Stimulated activated CD4-positive, alpha-beta T cell treated with anti-CD3 and anti-CD28 coated beads, Interleukin-1b, Interleukin-23, amount 100 ng/mL, for 4 hours (primary cell): ENCODE results near the gene STEEP1.
"Not testable (repeated sequence)": the region's sequence is repeated elsewhere in the genome, so short reads cannot be mapped to it uniquely, and the experiment has no call there.

Source experiments
- DNase-seq, 2 donors: peaks; one replicate each; pipeline ENCODE4 v3.0.0-alpha.2; 2020; ENCODE audit warnings: low read depth in 2 of 2

The STEEP1 gene

DNA sequence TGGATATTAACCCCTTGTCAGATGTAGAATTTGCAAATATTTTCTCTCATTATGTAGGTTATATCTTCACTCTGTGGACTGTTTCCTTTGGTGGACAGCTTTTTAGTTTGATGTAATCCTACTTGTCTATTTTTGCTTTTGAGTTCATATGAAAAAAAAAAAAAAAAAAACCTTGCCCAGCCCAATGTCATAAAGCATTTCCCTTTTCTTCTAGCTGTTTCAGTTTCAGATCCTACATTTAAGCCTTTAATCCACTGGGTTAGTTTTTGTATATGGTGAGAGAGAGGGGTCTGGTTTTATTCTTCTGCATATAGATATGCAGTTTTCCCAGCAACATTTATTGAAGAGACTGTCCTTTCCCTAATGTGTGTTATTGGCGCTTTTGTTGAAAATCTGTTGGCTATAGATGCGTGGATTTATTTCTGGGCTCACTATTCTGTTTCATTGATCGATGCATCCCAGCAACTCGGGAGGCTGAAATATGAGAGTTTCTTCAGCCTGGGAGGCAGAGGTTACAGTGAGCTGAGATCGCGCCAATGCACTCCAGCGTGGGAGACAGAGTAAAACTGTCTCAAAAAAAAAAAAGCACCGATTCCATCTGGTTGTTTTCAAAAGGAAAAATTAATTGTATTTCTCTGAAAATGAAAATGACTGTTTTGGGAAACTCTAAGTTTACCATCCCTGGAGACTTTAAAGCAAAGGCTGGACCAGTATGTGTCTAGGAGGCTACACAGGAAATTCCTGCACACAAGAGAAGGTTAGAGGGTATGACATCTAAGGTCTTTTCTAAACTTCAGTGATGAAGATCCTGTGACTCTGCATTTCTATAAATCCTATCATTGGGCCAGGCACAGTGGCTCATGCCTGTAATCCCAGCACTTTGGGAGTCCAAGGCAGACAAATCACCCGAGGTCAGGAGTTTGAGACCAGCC lies 35.6 kb downstream of the STEEP1 start:
- DNase-seq = no peak

DNA sequence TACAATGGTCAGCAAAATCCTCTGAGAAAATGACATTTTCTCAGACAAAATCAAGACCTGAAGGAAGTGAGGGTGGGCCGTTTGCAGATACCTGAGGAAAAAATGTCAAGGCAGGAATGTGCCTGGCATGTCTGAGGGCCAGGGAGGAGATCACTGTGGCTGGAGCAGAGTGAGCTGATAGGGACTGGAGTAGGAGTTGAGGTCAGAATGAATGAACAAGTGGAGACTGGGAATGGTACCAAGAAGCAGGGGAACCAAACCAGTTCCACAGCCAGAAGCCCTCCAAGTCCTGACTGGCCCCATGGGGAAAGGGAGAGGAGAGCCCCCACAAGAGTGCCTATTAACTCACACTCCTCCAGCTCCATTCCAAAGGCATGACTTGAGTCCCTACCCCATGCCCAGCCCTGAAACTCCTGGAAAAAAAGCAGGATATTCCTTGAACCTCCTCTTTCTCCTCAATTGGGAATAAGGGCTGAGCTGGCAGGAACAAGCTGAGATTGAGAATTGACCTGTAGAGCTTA lies 41.5 kb downstream of the STEEP1 start:
- DNase-seq = no peak

DNA sequence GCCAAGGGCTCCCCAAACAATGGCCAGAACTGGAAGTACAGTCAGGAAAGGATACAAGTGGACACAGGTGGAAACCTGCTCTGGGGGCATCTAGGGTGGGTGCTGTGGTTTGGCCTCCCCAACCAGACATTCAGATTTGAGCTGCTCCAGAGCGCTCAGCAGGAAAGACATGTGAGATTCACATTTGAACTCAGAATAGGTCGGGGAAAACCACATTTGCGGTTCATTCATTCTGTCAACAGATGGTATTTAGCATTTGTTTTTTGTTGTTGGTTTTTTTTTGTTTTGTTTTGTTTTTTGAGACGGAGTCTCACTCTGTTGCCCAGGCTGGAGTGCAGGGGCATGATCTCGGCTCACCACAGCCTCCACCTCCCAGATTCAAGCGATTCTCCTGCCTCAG lies 44.0 kb downstream of the STEEP1 start:
- no peak for DNase-seq

DNA sequence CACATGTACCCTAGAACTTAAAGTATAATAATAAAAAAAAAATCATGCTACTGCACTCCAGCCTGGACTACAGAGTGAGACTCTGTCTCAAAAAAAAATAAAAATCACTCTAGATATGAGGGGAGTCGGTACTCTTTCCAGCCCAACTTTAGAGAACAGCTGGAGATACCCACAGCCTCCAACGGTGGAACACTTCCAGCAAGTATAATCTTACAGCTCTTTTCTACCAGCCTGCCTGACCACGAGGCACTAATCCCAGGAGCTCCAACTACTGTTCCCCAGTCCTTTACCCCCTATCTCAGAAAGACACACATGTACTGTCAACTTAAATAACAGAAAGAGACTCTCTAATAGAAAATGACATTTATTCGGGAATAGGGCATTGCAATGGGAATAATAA lies 46.8 kb downstream of the STEEP1 start:
- no peak for DNase-seq

DNA sequence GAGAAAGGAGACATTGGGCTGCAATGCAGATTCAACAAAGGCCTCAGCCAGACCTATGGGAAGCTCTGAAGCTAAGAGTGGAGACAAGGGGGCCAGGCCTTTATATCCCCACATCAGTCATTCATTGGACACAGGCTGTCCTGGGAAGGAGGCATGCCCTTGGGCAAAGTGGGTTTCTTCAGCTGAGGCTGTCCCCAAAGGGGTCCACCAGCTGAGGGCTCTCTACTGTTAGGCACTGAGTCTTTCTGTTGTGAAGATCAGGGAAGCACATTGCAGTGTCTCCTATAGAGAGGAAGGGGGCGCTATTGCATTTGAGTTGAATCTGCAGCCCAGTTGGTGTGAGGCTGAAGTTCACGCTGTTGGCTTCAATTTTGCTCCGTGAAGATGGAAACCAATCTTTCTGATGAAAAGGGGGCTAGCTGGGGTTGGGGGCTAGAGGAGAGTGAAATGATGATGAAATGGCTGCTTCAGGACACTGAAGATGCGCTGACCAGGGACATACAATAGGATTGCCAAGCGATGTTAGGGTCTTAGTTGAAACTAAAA lies 49.0 kb downstream of the STEEP1 start:
- DNase-seq = peak in 1 of 2 donors; percentile 18

DNA sequence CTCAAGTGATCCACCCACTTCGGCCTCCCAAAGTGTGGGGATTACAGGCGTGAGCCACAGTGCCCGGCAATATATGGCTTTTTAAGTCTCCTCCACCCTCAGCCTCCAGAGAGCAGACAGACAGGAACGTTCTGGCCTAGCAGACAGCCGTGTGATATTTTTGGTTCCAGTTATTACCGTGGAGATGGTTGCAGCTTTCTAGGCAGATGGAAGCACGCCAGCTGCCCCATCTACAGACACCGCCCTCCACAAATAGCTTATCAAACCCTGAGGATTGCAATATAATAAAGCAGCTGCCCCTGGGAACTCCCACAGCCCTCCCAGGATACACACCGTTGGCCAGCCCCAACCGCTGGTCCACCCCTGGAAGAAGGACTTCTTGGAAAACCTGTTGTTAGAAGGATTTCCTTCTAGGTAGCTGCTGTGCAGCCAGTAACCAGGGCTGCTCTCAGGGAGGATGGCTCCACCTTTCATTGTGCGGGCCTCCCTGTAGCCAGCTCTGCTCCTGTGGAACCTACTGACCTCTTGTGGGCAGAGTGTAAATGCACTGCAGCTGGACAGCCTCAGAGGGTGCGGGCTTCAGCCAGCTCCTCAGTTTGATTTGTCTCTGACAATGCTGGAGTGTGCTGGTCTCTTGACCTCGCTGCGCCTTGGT lies 52.9 kb downstream of the STEEP1 start:
- no peak for DNase-seq

DNA sequence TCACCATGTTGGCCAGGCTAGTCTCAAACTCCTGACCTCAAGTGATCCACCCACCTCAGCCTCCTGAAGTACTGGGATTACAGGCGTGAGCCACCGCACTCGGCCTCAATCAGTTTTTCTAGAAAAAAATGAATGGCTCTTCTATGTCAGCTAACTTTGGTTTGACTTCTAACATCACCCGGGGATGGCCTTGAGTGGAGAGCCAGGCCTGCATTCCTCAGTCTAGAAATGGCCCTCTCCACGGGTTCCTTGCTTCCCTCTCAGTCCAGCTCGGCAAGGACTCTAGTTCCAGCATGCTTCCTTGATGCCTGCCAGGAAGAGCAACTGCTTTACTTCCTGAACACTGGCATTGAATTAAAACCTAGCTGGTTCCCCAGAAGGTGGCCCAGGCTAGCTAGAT lies 58.0 kb downstream of the STEEP1 start:
- DNase-seq = no peak

DNA sequence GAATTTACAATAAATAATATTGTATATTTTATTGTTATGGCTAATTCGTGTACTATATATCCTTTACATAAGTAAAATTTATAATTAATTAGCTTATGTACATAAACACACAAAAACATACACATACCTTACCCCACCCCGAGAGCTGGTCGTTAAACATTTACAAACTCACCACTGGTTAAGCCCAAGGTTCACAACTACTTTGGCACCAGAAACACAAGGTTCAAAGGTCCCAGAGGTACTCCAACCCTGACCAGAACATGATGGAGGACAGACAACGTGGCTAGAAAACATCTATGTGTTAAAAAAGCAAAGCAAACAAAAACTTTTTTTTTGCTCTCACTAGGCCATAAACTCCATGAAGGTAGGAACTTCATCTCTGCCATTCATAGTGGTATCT lies 59.3 kb downstream of the STEEP1 start:
- DNase-seq = no peak

DNA sequence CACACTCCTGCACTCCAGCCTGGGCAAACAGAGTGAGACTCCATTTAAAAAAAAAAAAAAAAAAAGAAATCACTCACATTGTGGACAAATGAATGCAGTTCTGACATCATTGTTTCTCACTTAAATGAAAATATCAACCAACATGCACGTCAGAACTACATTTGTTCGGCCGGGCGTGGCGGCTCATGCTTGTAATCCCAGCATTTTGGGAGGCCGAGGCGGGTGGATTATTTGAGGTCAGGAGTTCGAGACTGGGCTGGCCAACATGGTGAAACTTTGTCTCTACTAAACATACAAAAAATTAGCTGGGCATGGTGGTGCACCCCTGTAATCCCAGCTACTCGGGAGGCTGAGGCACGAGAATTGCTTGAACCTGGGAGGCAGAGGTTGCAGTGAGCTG lies 60.1 kb downstream of the STEEP1 start:
- DNase-seq = not testable (repeated sequence)

DNA sequence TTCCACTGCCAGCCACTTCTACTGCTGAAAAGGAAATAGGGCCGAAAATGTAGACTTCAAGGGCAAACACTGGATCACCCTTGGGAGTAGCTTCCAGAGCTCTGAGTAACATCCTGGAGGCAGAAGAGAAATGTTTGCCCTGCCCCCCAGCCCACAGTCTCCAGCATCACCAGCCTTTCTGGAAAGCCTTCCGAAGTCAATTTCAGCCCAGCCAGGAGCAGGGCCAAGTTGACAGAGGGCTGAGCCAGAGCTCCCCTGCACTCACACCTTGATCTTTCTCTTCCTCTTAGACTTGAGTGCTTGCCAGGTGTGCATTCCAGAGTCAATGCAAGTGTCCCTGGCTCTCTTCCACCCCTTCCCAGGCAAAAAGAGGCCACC lies 61.7 kb downstream of the STEEP1 start:
- no peak for DNase-seq

DNA sequence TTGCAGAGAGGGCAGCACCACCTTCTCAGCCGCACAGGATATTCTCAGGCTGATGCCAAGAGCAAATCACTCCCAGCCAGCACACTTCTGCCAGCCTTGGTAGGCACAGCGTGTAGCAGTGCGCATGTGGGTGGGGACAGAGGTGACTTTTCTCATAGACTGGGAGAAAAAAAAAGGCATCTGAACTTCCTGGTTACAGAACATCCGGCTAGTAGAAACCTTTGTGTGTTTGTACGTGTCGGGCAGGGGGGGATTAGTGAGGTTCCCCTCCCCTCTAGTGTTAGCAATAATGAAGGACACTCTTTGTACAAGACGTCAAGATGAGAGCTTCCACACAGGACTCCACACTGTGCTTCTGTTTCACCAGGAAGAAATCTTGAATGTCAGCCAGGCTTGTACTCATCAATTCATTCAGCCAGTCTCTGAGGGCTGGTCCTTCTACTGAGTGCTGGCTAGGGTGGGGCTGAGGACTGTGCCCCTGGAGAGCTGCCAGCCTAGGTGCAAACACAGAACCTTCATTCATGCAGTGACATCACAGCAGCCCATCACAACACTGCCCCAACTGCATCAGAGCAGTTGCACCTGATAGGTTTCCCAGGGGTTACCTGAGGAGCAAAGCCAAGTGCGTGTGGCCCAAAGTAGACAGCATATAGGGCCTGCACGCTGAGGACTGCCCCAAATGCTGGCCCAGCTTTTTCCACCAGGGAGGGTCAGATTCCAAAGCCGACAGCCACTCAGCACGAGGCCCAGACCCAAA lies 62.3 kb downstream of the STEEP1 start:
- DNase-seq = no peak

DNA sequence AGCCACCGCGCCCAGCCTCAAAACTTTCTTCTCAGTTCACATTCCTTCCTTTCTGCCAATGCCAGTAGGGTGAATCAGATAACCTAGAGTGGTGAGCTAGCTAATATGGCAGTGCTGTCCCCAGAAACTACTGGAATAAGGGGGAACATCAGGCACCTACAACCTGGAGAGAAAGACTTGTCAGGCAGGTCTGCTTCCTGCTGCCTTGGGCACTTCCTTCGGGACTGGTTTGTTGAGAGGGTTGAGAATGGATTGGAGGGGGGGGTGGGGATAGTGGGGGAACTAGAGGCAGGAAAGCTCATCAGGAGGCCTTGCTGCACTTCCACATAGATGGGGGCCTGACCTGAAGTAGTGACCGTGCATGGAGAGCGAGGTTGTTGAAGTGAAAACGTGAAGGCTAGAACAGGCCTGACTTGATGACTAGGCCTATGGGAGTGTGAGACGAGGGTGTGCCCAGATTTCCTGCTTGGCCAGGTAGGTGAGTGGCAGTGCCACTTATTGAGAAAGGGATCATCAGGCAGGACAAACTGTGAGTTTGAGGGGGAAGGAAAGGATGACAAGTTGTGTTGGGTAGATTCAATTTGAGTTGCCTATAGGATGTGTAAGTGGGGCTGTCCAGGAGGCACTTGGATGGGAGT lies 63.6 kb downstream of the STEEP1 start:
- DNase-seq = no peak

DNA sequence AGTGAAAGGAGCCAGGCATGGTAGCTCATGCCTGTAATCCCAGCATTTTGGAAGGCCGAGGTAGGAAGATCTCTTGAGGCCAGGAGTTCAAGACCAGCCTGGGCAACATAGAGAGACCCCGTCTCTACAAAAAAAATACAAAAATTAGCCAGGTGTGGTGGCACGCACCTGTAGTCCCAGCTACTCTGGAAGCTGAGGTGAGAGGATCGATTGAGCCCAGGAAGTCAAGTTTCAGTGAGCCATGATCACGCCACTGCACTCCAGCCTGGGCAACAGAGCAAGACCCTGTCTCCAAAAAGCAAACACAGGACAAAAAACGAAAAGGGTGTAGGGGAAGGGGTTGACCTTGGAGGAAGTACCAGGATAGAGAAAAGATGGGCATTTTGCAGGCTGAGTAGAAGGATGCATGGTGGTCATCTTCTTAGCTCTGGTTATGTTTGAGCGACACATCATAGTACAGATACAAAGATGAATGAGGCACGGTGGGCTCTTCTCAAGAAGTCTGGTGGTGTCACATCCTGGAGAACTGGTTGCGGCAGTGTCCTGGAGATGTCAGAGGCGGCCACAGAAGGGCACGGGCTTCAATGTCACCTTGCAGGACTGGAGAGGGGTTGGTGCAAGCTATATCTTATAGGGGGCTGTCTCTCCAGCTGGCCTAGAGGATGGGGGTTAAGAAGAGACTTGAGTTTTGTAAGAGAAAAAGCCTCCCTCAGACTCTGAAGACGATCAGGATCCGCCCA lies 65.0 kb downstream of the STEEP1 start:
- no peak for DNase-seq

DNA sequence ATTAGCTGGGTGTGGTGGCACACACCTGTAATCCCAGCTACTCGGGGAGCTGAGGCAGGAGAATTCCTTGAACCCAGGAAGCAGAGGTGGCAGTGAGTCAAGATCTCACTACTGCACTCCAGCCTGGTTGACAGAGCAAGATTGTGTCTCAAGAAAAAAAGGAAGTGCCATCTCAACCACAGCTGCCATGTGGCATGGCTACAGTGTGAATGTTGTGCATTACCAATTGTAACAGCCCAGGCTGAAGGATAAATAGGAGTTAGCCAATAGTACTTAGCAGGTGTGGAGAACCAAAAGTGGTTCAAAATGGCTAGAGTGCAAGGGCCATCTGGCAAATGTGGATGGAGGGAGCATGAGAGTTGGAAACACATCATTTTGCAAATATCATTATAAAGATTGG lies 68.0 kb downstream of the STEEP1 start:
- DNase-seq = no peak

DNA sequence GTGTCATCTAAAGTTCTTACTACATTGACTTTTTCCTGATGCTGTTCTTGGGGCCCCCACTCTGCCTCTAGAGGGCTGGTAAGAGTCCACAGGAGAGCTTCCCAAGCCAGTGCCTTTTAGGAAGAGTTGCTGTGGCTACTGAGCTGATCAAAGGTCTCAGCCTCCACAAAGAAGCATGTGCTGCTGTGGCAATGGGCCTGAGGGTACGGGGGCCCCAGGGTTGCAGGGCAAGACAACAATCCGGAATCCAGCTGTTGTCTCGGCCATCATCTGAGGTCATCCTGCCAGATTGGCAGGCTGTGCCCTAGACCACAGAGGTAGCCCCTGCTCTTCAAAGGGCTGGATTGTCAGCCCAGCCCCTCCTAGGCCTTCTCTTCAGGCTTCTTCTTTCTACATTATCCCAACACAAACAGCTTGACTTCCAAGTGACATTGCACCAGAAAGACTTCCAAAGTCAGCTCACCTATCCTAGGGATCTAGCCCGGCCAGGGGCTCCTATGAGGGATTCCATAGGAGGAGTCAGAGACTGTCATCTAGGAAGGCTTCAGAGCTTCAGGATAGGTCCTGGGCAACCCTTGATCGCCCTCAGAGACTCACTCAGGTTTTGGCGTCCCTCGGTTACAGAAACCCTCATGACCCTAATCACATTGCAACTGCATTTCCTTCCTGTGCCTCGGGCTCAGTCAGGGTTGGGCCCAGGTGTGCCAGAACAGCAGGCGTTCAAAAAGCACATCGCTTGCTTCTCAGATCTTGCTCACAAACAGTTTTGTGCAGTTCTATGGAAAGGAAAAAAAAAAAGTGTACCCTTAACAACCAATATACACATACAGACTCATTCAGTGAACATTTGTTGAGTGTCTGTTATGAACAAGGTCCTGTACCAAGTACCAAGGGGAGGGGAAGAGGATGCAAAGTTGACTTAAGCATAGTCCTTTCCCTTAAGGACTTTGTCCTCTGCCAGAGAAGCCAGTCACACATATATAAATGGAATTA lies 69.2 kb downstream of the STEEP1 start:
- no peak for DNase-seq

DNA sequence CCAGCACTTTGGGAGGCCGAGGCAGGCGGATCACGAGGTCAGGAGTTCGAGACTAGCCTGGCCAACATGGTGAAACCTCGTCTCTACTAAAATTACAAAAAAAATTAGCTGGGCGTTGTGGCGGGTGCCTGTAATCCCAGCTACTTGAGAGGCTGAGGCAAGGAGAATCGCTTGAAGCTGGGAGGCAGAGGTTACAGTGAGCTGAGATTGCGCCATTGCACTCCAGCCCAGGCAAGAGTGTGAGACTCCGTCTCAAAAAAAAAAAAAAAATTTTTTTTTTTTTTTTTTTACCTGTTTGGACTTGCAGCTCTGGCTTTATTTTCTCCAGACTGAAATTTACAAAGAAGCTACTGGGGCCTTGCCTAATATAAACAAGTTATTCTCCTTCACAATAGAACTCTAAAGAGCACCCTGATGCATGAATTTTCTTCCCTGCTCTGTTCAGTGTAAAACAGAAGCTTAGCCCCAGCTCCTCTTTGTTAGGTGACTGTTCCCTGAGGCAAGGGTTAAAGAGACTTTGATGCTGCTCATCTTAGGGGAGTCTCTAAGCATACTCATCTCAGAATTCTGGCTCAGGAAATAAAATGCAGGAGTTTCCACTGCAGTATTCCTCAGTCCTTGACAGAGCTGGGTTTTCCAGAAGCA lies 71.2 kb downstream of the STEEP1 start:
- not testable (repeated sequence) for DNase-seq

DNA sequence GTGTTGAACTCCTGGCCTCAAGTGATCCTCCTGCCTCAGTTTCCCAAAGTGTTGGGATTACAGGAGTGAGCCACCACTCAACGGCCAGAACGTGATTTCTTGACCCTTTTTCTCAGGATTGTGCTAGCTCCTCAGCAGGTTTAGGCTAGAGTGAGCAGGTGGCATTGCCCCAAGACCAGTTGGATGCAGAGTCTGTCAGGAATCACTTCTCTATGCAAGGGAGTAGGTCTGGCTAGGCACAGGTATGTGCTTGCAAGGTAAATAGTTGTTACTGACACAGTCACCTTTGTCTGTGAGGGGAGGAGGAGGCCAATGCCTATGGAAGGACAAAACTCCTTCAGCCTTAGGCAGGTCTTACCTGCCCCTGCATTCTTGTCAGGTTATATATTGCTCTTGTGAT lies 72.7 kb downstream of the STEEP1 start:
- no peak for DNase-seq

DNA sequence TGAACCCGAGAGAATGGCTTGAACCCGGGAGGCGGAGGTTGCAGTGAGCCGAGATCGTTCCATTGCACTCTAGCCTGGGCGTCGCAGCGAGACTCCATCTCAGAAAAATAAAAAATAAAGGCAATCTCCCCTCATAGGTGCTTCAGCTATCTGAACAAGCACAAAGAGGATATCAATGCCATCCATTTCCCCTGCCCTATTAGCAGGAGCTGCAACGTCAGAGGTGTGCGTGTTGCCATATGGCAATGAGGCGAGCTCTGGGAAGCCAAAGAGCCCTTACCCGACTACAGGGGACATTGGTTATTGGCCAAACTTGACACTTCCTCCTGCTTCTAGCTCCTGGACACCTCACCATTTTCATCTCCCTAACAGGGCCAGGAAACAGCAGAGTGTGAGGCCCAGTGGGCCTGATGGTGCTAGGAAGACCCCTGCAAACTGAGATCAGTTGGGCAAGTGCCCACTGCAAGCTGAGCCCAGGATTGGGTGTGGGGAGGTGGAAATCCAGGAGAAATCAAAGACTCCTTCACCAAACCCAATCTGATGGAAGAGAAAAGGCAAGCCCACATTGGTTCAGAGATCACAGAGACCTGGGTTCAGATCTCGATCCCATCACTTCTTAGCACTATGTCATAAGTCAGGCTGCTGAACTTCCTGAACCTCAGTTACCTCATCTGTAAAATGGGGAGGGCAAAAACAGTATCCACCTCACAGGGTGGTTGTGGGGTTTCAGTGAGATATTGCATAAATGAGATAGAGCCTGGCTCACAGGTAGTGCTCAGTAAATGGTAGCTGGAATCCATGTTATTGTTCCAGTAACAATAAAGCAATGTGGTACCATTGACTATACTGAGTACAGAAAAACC lies 75.8 kb downstream of the STEEP1 start:
- DNase-seq = no peak
